ENCODE data around the gene ERLEC1.
"Not testable (repeated sequence)": the region's sequence is repeated elsewhere in the genome, so short reads cannot be mapped to it uniquely, and the experiment has no call there.

Gene ERLEC1

DNA sequence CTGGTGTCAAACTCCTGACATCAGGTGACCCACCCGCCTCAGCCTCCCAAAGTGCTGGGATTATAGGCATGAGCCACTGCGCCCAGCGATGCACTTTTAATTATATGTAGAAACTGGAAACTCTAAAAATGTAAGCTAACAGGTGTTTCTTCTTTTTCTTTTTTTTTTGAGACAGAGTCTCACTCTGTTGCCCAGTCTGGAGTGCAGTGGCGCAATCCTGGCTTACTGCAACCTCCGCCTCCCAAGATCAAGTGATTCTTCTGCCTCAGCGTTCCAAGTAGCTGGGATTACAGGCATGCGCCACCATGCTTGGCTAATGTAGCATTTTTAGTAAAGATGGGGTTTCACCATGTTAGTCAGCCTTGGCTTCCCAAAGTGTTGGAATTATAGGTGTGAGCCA, 54.8 kb downstream of the ERLEC1 start:
- not testable (repeated sequence) for DNase-seq

DNA sequence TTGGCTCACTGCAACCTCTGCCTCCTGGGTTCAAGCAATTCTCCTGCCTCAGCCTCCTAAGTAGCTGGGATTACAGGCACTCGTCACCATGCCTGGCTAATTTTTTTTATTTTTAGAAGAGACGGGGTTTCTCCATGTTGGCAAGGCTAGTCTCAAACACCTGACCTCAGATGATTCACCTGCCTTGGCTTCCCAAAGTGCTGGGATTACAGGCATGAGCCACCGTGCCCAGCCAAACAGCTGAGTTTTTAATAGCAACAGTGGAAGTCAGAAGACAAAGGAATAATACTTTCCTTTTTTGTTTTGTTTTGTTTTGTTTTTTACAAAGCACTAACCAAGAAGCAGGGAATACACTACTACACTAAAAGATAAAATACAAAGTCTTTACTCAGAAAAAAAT, 56.0 kb downstream of the ERLEC1 start:
- DNase-seq: no peak

DNA sequence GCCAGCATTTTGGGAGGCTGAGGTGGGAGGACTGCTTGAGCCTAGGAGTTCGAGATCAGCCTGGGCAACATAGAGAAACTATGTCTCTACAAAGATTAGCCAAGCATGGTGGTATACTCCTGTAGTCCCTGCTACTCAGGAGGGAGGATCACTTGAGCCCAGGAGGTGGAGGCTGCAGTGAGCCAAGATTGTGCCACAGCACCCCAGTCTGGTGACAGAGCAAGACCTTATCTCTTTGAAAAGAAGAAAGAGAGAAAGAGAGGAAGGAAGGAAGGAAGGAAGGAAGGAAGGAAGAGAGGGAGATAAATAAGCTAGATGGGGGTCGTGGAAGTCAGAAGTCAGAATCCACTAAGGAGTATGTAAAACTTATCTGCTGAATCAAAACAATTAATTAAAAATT, 56.8 kb downstream of the ERLEC1 start:
- no peak for DNase-seq

DNA sequence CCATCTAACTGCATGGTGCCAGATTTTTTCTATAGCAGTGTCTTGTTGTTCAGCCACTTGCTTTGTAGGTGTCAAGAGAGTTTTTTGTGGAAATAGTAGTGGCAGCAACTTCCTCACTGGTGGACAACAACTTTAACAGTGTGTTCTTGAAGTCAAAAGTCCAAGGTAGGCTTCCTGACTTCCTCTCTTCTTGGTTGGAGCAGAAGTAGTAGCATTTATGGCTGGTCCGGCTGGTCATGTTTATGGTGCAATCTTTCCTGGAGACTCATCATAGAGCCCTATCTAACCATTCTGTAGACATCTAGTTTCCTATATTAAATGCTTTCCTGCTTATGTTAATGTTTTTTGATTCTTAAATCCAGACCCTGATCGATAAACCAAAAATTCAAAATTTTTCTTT, 61.2 kb downstream of the ERLEC1 start:
- no peak for DNase-seq

DNA sequence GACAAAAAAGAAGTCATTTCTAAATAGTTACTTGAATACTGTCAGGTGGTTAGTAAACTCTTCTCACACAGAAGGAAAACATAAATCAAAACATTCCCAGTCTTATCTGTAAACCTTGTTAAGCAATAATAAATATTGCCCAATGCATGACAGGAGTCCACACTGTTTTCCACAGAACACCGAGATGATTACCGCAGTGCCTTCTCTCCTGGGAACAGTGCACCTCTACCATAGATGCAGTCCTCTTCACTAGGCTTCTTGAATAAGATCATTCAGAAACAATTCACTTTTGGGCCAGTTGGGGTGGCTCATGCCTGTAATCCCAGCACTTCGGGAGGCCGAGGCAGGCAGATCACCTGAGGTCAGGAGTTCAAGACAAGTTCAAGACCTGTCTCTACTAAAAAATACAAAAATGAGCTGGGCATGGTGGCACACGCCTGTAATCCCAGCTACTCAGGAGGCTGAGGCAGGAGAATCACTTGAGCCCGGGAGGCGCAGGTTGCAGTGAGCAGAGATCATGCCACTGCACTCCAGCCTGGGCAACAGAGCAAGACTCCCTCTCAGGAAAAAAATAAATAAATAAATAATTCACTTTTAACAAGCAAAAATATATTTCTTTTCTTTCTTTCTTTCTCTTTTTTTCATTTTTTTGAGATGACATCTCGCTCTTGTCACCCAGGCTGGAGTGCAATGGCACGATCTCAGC, 64.4 kb downstream of the ERLEC1 start:
- not testable (repeated sequence) for DNase-seq

DNA sequence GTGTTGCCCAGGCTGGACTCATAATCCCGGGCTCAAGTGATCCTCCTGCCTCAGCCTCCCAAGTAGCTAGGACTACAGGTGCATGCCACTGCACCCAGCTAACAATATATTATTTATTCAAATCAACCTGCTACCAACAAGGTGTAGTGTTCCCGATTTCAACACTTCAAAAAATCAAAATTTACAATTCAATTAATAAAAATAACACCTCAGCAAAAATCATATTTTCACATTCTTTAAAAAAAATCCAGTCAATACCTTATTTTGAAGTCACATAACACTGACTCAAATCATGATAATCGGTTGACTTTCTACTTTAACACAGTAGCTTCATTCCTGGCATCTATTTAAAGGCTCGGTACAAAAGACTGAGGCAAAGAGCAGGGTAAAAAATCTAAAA, 65.7 kb downstream of the ERLEC1 start:
- no peak for DNase-seq

DNA sequence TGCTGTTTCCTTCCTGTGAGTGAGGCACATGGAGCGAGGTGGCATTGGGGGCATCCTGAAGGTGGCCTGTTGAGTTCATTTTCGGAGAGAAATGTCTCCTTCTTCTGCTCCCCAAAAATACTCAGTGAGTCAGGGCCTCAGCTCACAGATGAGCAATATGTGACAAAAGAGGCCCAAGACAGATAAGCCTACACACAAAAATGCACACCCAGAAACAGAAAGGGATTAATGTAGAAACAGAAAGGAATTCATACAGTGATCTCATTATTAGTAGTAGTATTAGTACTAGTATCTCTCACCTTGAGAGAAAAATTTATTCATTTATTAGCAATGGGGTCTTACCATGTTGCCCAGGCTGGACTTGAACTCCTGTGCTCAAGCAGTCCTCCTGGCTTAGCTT, 67.8 kb downstream of the ERLEC1 start:
- DNase-seq: no peak

DNA sequence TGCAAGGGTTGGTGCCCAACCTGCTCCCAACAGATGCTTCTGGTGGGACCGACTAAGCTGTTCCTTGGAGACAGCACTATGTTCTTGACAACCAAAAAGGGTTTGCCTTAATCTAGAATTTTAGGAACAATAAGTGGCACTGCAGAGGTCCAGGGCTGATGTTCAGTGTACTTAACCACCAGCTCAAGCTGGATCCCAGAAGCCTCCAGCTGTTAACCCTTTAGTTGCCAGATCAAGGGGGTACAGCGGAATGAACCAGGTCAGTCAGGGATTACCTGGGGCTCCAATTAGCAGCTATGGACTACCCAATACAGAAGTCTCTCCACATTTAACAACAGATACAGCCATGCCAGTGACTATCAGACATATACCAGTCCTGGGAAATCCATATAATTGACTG, 69.4 kb downstream of the ERLEC1 start:
- no peak for DNase-seq

DNA sequence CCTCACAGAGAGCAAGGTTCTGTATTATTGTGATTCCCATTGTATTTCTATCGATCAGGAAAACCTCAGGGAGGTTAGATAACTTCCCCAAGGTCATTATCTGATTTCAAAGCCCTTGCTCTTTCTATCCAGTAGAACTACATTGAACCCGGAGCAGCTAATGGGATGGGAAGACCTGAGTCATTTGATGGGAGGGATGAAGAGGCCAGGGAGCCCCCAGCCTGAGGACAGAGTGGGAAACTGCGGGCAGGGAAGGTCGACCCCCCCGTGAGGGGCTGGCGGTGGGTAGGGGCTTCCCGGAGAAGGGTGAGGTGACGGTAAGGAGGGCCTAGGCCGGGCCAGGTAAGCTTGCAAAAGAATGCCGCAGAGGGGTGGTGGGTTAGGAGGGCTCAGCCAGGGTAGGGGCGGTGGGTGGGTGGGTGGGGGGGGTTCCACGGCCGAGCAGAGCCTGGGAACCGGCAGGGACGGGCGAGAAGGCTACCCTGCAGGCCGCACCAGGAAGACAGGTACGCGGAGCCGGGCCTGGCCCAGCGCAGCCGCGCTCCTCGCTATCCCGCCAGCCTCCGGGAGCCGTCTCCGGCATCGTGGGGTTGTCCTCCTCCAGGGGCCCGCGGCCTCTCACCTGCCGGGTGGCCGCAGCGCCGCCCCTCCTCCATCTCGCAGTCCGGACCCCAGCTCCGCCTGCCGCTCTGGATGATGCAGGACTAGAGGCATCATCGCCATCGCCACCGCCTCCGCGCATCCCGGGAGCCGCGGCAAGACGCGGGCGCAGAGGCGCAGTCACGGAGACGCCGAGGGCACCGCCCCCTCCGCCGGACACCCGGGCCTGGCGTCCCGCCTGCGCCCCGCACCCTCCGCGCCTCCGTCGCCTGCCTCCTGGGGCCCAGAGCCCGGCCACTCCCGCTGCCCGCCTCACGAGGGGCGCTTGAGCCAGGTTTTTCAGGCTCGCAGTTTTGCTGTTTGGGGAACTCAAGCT, 72.7 kb downstream of the ERLEC1 start, which contains the start of gene GPR75:
Gene GPR75 (minus strand): TSS at position 762 of the 976 bp plus-strand sequence. CDS start 5,211 bp downstream, outside the sequence.
- no peak for DNase-seq

DNA sequence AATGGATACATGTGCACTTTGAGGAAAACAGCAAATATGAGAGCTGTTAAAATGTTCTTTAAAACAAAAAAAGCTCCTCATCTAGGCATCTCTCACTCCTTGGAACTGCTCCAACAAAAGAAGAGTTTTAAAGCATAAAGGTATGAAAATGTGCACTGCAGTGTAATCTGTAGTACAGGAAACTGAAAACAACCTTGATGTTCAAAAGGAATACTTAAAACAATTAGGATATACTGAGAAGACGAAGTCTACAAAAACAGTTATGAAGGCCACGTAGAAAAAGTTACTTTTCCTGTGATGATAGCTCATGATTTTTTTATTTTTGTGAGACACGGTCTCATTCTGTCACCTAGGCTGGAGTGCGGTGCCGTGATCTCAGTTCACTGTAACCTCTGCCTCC, 75.0 kb downstream of the ERLEC1 start:
- no peak for DNase-seq

DNA sequence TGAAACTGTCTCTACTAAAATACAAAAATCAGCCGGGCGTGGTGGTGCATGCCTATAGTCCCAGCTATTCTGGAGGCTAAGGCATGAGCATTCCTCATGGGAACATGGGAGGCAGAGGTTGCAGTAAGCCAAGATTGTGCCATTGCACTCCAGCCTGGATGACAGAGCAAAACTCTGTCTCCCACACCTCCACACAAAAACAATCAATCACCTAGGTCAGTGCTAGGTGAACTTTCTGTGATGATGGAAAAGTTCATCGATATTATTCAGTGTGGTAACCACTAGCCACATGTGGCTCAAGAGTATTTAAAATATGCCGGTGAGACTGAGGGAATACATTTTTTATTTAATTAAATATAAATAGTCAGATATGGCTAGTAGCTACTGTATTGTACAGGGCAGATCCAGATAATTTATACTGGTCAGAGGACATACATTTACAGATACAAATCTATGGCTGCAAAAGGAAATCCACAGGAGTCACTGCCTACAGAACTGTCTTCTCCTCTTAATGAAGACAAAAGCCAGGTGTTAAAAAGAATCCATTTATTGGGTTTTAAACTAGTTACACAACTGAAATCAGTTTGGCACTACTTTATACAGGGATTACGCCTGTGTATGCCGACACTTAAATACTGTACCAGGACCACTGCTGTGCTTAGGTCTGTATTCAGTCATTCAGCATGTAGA, 76.8 kb downstream of the ERLEC1 start:
- no peak for DNase-seq

DNA sequence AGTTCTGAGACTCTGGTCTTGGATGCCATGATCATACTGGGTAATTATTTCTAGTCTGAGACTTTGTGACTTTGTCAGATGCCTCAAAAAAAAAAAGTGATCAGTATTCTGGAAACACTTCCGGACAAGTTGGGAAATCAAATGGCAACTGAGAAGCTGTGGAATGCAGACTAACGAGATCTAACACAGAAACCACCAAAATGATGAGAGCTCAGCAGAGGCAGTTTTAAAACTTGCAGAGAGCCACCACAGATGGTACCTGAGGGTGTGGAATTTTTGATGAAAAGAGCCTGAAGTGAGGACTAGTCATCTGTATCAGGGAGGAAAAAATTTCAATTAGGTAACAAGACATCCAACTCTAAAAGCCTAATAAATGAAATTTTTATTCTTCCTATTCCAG, 78.4 kb downstream of the ERLEC1 start:
- DNase-seq: no peak

DNA sequence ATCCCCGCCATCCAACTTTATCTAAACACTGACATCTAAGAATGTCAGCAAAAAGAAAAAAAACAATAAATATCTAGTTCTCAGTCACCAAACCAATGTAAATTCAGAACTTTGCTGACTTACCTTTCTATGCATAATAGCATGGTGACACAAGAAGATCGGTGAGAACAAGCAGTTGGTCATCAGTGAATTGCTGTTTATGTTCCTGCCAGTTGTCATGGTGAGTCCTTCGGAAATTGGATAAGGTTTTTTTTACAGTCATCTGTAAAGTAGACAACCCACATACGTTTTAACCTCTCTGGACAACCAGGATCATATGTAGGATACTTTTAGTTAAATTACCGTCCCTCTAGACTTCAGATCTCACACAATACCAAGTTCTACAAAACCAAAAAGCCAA, 79.1 kb downstream of the ERLEC1 start:
- DNase-seq: no peak

DNA sequence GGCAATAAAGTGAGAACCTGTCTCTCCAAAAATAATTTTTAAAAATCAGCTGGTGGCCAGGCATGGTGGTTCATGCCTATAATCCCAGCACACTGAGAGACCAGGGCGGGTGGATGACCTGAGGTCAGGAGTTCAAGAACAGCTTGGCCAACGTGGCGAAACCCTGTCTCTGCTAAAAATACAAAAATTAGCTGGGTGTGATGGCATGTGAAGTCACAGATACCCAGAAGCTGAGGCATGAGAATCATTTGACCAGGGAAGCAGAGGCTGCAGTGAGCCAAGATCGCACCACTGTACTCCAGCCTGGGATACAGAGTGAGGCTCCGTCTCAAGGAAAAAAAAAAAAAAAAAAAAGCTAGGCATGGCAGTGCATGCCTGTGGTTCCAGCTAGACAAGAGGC, 80.3 kb downstream of the ERLEC1 start:
- DNase-seq: no peak

DNA sequence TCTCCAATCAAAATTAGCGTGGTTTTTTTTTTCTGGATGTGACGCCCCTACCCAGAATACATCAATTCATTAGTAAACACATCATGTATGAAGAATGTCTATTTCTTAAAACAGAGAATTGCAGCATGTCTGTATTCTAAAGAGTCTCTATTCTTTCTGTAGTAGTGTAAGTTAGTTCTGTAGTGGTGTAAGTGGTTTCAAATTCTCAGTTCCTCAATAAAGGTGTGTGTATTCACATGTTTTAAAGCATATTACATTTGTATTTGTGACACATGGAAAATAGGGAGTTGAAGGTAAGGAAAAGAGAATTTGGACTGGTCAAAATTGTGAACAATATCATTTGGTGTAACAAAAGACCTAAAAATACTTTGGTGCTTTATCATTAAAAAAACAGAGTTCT, 80.9 kb downstream of the ERLEC1 start:
- DNase-seq: no peak

All from activated CD4-positive, CD25-positive, alpha-beta regulatory T cell treated with anti-CD3 and anti-CD28 coated beads, Interleukin-2, amount 50 U/mL, for 72 hours (primary cell).